Endothelial cell of umbilical vein (primary cell): Measurements from ENCODE around the gene SRGN. TPM values are rescaled to one million over a fixed set of nuclear protein-coding genes. Genes with fewer than 3 reads are reported as not detected.
A peak's percentile ranks its signal among the peaks of the same experiment; 100 is the strongest.

Experiments
- BruUV-seq: library from RNA; stranded (reverse); fragments of 400-500 nt; replicated peaks from 2 replicates; lab custom pipeline; 2021; lab: Mats Ljungman, UMichigan
- CTCF ChIA-PET: fragments of 300-600, 350-600 bp; sonication (Branson Sonifier 250); formaldehyde crosslinking; loops from one replicate; lab custom pipeline; 2021; ENCODE audit warnings: antibody characterized with exemption, inconsistent platforms; lab: Charles Lee
- POLR2A ChIA-PET: fragments of 300-600, 350-600 bp; sonication (Branson Sonifier 250); formaldehyde crosslinking; loops from one replicate; lab custom pipeline; 2021; ENCODE audit warnings: antibody characterized with exemption, inconsistent platforms; lab: Charles Lee
- DNase-seq: peaks from one replicate; pipeline ENCODE4 v3.0.0-alpha.2; 2011; ENCODE audit warnings: low read depth, low spot score
- FAIRE-seq: peaks from 2 replicates; lab custom pipeline; 2011; peaks lifted over from hg19 to GRCh38; lab: Jason Lieb, UNC
- H2AFZ ChIP-seq: 2 replicates; pipeline ENCODE4 v1.6.0; 2012; ENCODE audit warnings: low read depth, low read length, control low read depth, inconsistent platforms
- H3K27ac ChIP-seq: 2 replicates; pipeline ENCODE4 v1.5.1; 2011; ENCODE audit warnings: low read depth, mild to moderate bottlenecking, control low read depth, low read length, moderate library complexity; ENCODE audit not compliant: insufficient read depth
- H3K27me3 ChIP-seq, 2 experiments: 2 replicates each; pipeline versions ENCODE4 v1.6.0 to v1.6.1; 2011; ENCODE audit warnings: low read length in 2 of 2, mixed read lengths in 1 of 2; ENCODE audit not compliant: control insufficient read depth in 2 of 2, insufficient read depth in 2 of 2
- H3K36me3 ChIP-seq, 2 experiments: 2 replicates in 1 of 2; 3 replicates in 1 of 2; pipeline ENCODE4 v1.5.1; 2011; ENCODE audit warnings: low read length in 2 of 2, mild to moderate bottlenecking in 1 of 2, moderate library complexity in 1 of 2; ENCODE audit not compliant: control insufficient read depth in 2 of 2, insufficient read depth in 2 of 2; ENCODE audit errors: extremely low read depth in 1 of 2
- H3K4me1 ChIP-seq: 3 replicates; pipeline ENCODE4 v1.5.1; 2011; ENCODE audit warnings: mild to moderate bottlenecking, low read length; ENCODE audit not compliant: control insufficient read depth, insufficient read depth; ENCODE audit errors: extremely low read depth
- H3K4me2 ChIP-seq: 2 replicates; pipeline ENCODE4 v1.6.1; 2011; ENCODE audit warnings: low read length, control low read depth, mixed read lengths; ENCODE audit not compliant: insufficient read depth
- H3K4me3 ChIP-seq, 3 experiments: fragments of 200-600 bp in 1 of 3; sonication (generic), shearing (Covaris generic) in 1 of 3; replicated peaks in 1 of 3; 2 replicates each; pipeline ENCODE4 v1.5.1; 2011 to 2016; ENCODE audit warnings: control low read depth in 3 of 3, low read length in 3 of 3, mild to moderate bottlenecking in 2 of 3, inconsistent platforms in 1 of 3, low read depth in 1 of 3, moderate library complexity in 1 of 3; ENCODE audit not compliant: insufficient read depth in 1 of 3
- H3K79me2 ChIP-seq: 2 replicates; pipeline ENCODE4 v1.6.0; 2012; ENCODE audit warnings: low read length, inconsistent platforms; ENCODE audit not compliant: control insufficient read depth, insufficient read depth
- H3K9ac ChIP-seq: replicated peaks from 2 replicates; pipeline ENCODE3; 2011; ENCODE audit warnings: low read length, control low read depth; ENCODE audit not compliant: insufficient read depth; ENCODE audit errors: extremely low read depth
- H3K9me1 ChIP-seq: replicated peaks from 3 replicates; pipeline ENCODE4 v1.6.0; 2011; ENCODE audit warnings: mild to moderate bottlenecking, low read length; ENCODE audit not compliant: control insufficient read depth, insufficient read depth; ENCODE audit errors: extremely low read depth
- H3K9me3 ChIP-seq: replicated peaks from 2 replicates; pipeline ENCODE4 v1.5.1; 2012; ENCODE audit warnings: low read length, inconsistent platforms; ENCODE audit not compliant: control insufficient read depth, insufficient read depth
- H4K20me1 ChIP-seq: replicated peaks from 2 replicates; pipeline ENCODE3; 2011; ENCODE audit warnings: mild to moderate bottlenecking, low read length; ENCODE audit not compliant: control insufficient read depth, insufficient read depth; ENCODE audit errors: extremely low read depth
- EZH2 ChIP-seq: IDR thresholded peaks from 2 replicates; pipeline ENCODE4 v1.6.1; 2012; ENCODE audit warnings: borderline replicate concordance, low read depth, mild to moderate bottlenecking, moderate library complexity, low read length, inconsistent platforms; ENCODE audit not compliant: severe bottlenecking
- POLR2A ChIP-seq: IDR thresholded peaks from 2 replicates; pipeline ENCODE4 v1.6.1; 2012; ENCODE audit warnings: low read depth, mild to moderate bottlenecking, control low read depth, low read length
- dilution Hi-C: fragments of 300-500 bp; cut with MboI; formaldehyde crosslinking; loops from one replicate; pipeline ENCODE4 v1.15.0; 2019; ENCODE audit warnings: low sequenced_read_pairs; ENCODE audit not compliant: extremely low pct_ligation_motif_present
- intact Hi-C: fragments of 100-400 bp; cut with micrococcal nuclease; formaldehyde crosslinking; loops from one replicate; pipeline ENCODE4 v1.10.0; 2022
- polyA plus RNA-seq, 4 experiments: library from polyadenylated mRNA; depleted of rRNA in 3 of 4; stranded (reverse) in 3 of 4; unstranded in 1 of 4; fragments of >200 nt; gene quantifications; 2 replicates each; pipeline versions ENCODE4 v1.2.1 to v1.2.3, GENCODE V29; 2011 to 2012; ENCODE audit warnings: missing spikeins in 1 of 4
- total RNA-seq: library from RNA; stranded (reverse); gene quantifications from 2 replicates; pipeline ENCODE4 v1.2.3, GENCODE V29; 2021
- TF ChIP-seq, protein P1 (sequence below), 2 donors: IDR thresholded peaks; 1 replicate in 1 of 2; 2 replicates in 1 of 2; pipeline ENCODE4 v1.5.1; 2011; ENCODE audit warnings: low read length in 2 of 2, mild to moderate bottlenecking in 2 of 2, moderate library complexity in 2 of 2, control low read depth in 1 of 2, inconsistent platforms in 1 of 2, low read depth in 1 of 2; ENCODE audit not compliant: insufficient read depth in 1 of 2; ENCODE audit errors: extremely low read depth in 1 of 2

Gene SRGN
- total and polyA plus RNA-seq, 2 donors (not counting 3 experiments of a cell fraction or from before 2014, with no cell fraction given), result 384 to 450 TPM

DNA sequence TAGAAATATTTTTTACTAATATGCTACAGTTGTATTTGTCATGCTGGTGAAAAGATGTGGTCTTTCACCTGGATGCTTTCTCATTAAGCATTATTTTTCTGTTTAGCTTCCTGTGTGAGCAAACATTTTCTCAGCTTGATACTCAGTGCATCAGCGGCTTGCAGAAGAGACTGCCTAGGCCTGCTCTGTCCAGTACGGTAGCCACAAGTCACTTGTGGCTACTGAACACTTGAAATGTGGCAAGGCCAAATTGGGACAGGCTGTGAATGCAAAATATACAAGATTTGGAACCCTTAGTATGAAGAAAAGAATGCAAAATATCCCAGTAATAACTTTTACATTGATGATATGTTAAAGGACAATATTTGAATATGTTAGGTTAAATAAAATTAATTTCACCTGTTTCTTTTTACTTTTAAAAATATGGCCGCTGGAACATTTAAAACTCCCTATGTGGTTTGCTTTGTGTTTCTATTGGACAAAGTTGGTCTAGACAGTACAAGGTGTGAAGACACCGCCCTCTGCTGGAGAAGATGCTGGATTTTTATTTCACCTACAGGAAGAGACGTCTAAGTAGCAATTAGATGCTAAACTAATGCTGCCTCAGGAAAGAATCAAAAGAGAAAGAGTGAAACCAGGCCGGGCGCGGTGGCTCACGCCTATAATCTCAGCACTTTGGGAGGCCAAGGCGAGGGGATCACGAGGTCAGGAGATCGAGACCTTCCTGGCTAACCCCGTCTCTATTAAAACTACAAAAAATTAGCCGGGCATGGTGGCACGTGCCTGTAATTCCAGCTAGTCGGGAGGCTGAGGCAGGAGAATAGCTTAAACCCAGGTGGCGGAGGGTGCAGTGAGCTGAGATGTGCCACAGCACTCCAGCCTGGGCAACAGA, 5.3 kb downstream of the SRGN start:
- Histone ChIP-seq H3K4me3 (no peak overlapping the region), H3K27me3 (no peaks in the 10 kb centered on the region), H3K36me3 (peaks cover 0 to 2% of the 10 kb centered on the region in 2 experiments), H4K20me1 (no peaks in the 10 kb centered on the region), H3K4me2 (peak overlapping the region; percentile 6), H3K4me1 (peaks cover 33% of the 10 kb centered on the region), H3K27ac (no peak overlapping the region), H3K79me2 (peaks cover 96% of the 10 kb centered on the region), H3K9me1 (no peaks in the 10 kb centered on the region), H2AFZ (no peak overlapping the region), H3K9me3 (no peaks in the 10 kb centered on the region), H3K9ac (no peak overlapping the region)
- intact Hi-C loops (loop anchor here (1.0 kb wide), 3 partner anchors 31 to 105 kb away; partner anchors contain the start of genes KIFBP and VPS26A), dilution Hi-C loops (no loop called here)
- no TSS peak for BruUV-seq
- TF ChIP-seq POLR2A (no peak), EZH2 (no peak)
- TF ChIP-seq, protein P1, sequence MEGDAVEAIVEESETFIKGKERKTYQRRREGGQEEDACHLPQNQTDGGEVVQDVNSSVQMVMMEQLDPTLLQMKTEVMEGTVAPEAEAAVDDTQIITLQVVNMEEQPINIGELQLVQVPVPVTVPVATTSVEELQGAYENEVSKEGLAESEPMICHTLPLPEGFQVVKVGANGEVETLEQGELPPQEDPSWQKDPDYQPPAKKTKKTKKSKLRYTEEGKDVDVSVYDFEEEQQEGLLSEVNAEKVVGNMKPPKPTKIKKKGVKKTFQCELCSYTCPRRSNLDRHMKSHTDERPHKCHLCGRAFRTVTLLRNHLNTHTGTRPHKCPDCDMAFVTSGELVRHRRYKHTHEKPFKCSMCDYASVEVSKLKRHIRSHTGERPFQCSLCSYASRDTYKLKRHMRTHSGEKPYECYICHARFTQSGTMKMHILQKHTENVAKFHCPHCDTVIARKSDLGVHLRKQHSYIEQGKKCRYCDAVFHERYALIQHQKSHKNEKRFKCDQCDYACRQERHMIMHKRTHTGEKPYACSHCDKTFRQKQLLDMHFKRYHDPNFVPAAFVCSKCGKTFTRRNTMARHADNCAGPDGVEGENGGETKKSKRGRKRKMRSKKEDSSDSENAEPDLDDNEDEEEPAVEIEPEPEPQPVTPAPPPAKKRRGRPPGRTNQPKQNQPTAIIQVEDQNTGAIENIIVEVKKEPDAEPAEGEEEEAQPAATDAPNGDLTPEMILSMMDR (IDR thresholded peaks at IDR 0.05; ENCODE audit: extremely low read depth in 1 of 2, insufficient read depth in 1 of 2, low read depth in 1 of 2, low read length in 2 of 2), result peak; percentile 54 to 55
- ChIA-PET CTCF (interaction anchor here (0.6 to 11.1 kb wide), 18 partner anchors 8 to 320 kb away, joined by 3 to 298 read pairs (median 4); partner anchors contain the start of genes DDX21 and VPS26A), POLR2A (no interaction called here)
- FAIRE-seq (peak; percentile 76), DNase-seq (peak; percentile 85)
